Measurements from ENCODE around the gene GPR34.
"Not testable (repeated sequence)": the region's sequence is repeated elsewhere in the genome, so short reads cannot be mapped to it uniquely, and the experiment has no call there.

GPR34 gene

DNA sequence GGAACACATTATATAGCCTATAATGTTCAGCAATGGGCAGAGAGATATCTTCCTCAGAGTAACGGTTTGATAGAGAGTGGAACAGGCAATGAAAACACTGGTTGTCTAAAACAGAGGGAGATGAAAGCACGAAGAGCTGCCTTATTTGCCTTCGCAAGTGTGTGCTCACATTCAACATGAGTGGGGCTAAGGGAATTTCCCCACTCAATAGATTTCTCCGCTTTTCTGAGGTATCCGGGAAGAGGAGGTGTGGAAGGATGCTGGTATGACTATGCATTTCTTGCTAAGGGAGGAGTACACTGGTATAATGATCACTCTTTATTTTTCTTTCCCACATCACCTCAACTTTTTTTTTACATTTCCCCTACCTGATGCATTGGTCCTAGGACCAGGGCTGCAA is 27.4 kb downstream of the GPR34 start:
- Mint-ChIP-seq H3K4me1 (peaks cover 51% of the 10 kb centered on the region), H3K9me3 (peaks cover 8 to 12% of the 10 kb centered on the region in 2 donors), H3K27me3 (no peaks in the 10 kb centered on the region), H3K27ac (no peak overlapping the region), H3K4me3 (peak overlapping the region in 1 of 2 donors; percentile 22)
- ATAC-seq = no peak
- DNase-seq = no peak

DNA sequence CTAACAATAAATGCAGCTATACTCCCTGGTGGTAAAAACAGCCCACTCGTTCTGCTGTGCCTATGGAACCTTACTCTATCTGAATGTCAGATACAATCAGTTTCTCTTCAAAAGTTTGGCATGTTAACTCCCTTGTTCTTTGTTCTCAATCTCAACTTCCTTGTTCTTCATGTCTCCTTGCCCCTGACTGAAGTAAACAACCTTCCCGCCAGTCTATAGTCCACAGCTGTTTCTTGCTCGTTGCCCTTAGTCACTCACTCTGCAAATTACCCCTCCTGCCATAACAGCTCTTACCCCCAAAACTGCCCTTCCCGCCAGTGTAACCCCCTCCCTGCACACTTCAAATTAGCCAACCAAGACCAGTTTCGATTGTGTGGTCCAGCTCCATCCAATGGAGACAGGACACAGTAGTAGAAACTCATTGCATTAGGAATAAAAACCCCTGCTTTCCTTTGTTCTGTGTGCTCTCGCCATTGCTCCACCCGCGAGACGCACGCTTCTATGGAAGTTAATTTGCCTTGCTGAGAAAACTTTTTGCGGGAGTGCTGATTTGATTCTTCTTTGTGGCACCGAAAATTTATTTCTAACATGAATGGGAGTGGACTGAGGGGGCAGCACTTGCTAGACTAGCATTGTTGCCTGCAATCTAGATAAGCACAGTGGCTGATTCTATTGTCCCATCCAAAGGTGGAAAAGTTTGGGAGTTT is 28.1 kb downstream of the GPR34 start:
- no peak for DNase-seq
- H3K27me3 Mint-ChIP-seq = no peaks in the 10 kb centered on the region
- ATAC-seq = no peak
- H3K4me3 Mint-ChIP-seq = no peak overlapping the region
- no peak overlapping the region for H3K27ac Mint-ChIP-seq
- peaks cover 8 to 12% of the 10 kb centered on the region in 2 donors for H3K9me3 Mint-ChIP-seq
- H3K4me1 Mint-ChIP-seq = peaks cover 51% of the 10 kb centered on the region

DNA sequence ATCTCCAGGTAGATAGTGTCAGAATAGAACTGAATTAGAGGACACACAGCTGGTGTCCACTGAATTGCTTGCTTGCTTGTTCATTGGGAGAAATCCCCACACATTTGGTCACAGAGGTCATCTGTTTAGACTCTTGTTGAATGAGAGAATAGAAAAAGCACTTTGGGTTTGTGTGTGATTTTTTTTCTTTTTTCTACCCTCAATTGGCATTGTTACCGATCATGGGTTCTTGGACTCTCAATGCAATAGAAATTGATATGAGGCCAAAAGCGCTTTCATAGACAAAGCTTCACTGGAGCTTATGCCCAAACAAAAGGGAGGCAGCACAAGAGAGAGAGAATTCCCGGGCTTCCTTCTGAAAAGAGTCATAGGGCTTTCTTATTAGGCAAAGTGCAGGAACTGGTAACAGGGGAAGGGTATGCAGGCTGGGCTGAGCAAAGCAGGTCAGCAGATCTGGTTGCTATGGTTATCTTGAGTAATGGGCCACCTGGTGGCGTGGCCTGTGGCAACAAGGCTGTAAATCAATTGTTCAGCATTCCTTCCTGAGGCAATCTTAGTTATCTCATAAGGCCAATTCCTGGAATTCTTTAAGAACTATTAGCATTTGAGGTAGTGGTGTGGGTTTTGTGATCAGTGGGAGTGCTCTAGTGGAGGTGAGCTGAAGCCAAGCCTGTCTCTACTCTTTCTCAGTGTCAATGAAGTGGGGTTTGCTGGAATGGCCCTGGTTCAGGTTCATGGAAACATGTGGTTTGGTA is 29.9 kb downstream of the GPR34 start:
- H3K4me1 Mint-ChIP-seq = peaks cover 56% of the 10 kb centered on the region

DNA sequence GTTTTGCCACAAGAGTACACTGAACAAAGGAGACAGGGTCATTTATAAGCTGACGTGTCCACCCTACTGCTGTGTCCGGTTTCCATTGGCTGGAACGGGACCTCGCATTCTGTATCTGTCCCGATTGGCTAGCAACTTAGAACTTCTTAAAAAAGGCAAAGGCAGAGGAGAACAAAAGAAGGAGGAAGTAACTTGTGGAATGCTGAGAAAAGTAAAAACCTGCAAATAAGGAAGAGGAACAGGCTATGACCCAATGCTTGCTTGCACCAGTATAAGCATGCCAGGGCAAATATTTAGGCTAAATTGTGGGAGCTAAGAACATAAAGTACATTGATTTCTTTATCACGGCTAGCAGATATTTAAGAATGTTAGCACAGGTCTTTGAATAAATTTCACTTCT is 30.8 kb downstream of the GPR34 start:
- Mint-ChIP-seq H3K4me3 (peak overlapping the region in 1 of 2 donors; percentile 9), H3K4me1 (peaks cover 51% of the 10 kb centered on the region), H3K9me3 (peaks cover 8 to 12% of the 10 kb centered on the region in 2 donors)
- not testable (repeated sequence) for H3K27ac Mint-ChIP-seq, DNase-seq, ATAC-seq, H3K27me3 Mint-ChIP-seq

More for the DNA sequence above, 29.9 kb downstream of the GPR34 start:
- no peak overlapping the region for H3K4me3 Mint-ChIP-seq
- H3K9me3 Mint-ChIP-seq = peaks cover 8 to 12% of the 10 kb centered on the region in 2 donors
- no peak for DNase-seq
- H3K27me3 Mint-ChIP-seq = no peaks in the 10 kb centered on the region
- no peak overlapping the region for H3K27ac Mint-ChIP-seq
- no peak for ATAC-seq

DNA sequence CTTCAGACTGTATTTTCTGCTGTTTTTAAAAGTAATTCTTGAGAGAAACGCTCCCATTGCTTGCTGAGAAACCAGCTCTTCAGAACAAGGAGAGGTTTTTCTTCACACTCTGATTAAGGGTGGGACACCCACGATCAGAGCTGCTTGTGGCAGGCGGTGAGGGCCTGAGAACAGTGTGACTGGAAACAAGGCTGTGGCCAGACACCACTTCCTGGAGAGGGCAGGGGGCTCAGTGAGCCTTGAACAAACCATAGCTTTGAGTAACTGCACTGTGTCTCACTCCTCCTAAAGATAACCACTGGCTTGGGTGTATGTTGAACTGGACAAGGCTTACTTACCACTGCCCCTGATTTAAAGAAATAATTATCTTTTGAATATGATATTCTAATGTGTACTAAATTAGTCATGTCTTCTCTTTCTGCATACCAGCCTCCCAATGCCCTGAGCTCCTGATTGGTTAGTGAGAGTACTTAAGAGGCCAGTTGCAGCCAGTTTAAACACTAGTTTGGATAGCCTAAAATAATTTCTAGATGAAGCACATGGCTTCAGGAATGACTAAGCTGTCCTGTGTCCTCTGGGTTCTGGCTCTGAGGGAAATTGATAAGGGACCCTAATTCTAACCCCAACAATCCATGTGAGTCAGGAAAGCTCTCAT is 31.5 kb downstream of the GPR34 start:
- ATAC-seq = peak; percentile 95
- peak; percentile 55 to 77 for DNase-seq
- H3K27ac Mint-ChIP-seq = peak overlapping the region in 1 of 2 donors; percentile 19
- H3K9me3 Mint-ChIP-seq = peaks cover 8 to 12% of the 10 kb centered on the region in 2 donors
- peaks cover 51% of the 10 kb centered on the region for H3K4me1 Mint-ChIP-seq
- no peaks in the 10 kb centered on the region for H3K27me3 Mint-ChIP-seq
- no peak overlapping the region for H3K4me3 Mint-ChIP-seq

DNA sequence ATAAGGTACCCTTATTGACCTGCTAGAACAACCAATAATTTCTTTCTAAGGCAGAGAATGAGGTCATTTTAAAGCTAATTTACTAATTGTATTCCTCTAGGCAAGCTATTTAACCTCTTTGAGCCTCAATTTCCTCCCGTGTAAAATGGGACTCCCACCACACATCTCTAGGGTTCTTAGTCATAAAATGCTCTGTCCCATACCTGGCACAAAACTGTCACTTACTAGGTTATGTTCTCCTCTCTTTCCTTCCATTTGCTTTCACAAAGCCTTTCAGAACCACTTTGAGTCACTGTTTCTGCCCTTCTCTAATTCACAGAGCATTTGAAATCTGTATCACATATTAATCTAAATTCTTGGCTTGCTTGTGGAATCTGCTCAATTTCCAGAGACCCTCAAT is 32.8 kb downstream of the GPR34 start:
- Mint-ChIP-seq H3K27me3 (no peaks in the 10 kb centered on the region), H3K4me3 (peak overlapping the region in 1 of 2 donors; percentile 40), H3K9me3 (peaks cover 8 to 10% of the 10 kb centered on the region in 2 donors), H3K27ac (peak overlapping the region; percentile 85 to 87), H3K4me1 (peaks cover 40% of the 10 kb centered on the region)
- peak; percentile 71 for ATAC-seq
- no peak for DNase-seq

DNA sequence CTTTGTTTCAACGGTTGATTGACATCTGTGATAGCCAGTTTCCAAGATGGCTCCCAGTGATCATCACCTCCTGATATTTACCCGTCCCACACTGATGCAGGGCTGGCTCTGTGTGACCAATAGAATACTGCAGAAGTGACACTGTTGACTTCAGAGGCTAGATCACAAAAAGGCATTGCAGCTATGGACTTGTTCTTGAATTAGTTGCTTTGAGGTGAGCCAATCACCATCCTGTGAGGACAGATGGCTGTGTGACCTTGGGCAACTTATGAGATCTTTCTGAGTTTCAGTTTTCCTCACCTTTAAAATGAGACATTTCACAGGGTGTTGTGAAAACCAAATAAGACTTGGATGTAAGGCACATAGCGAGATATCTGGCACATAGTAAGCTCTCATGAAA is 33.4 kb downstream of the GPR34 start:
- peak overlapping the region in 1 of 2 donors; percentile 4 for H3K27ac Mint-ChIP-seq
- peak overlapping the region; percentile 10 to 40 for H3K4me3 Mint-ChIP-seq
- no peaks in the 10 kb centered on the region for H3K27me3 Mint-ChIP-seq
- peak; percentile 31 for ATAC-seq
- peaks cover 37% of the 10 kb centered on the region for H3K4me1 Mint-ChIP-seq
- H3K9me3 Mint-ChIP-seq = peaks cover 3% of the 10 kb centered on the region in 2 donors
- DNase-seq = no peak

DNA sequence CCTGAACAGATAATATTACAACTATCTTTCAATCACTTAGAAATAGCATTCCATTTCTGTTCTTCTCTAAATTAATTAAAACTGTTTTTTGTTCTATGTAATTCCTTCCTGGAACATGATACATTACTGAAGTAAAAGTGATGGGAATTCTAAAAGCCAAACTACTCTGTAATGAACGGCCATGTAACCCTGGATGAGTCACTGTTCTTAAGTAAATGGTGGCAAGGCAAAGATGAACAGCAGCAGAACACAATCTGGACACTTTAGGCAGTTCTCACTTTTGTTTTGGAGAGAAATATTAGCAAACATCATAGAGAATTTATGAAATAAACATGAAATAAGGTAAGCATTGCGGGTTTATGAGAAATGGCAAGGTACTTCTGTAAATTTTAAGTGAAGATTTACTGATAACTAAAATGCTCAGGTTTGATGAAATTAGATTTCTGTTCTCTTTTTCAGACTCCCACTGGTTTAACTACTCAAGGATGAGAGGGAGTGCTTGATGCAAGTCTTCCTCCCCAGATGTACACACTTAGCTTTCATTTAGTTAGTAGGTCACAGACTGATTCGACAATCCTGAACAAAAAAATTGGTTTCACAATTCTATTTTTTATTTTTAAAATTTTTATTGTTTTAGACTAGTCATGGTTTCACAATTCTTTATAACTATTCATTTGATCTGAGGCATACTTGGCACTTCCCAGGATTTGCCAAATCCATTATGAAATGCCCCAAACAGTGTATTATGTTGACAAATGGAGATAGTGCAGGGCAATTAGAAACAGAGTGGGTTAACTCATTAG is 34.2 kb downstream of the GPR34 start:
- no peak for ATAC-seq
- DNase-seq = no peak
- peak overlapping the region in 1 of 2 donors; percentile 15 for H3K4me3 Mint-ChIP-seq
- H3K4me1 Mint-ChIP-seq = peaks cover 42% of the 10 kb centered on the region
- no peaks in the 10 kb centered on the region for H3K27me3 Mint-ChIP-seq
- H3K27ac Mint-ChIP-seq = peak overlapping the region in 1 of 2 donors; percentile 57
- H3K9me3 Mint-ChIP-seq = no peaks in the 10 kb centered on the region

DNA sequence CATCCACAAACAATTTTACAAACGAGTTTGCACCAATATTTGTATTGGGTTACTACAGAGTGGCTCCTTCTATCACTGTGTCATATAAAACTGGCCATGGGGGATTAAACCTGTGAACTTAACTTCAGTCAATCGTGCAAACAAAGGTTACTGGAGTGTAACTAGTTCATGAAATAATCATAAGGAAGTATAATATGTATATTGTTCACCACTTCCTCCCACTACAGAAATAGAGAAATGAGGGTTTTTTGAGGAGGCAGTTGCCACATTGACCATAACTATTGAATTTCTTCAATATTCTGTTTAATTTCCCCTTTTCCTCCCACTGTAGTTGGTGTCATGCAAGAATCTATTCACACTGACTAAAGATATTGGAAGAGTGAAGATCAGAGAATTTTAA is 35.1 kb downstream of the GPR34 start, which contains the start of gene GPR82:
TSS of gene GPR82 (plus strand) at position 356 of the 400 bp plus-strand sequence. CDS start 2,846 bp downstream, outside the sequence.
- peak within 1 kb of the TSS; percentile 31 to 49 for H3K4me3 Mint-ChIP-seq
- ATAC-seq (peak; percentile 29), DNase-seq (no peak)
- peaks cover 42% of the 10 kb centered on the region for H3K4me1 Mint-ChIP-seq
- no peak within 1 kb of the TSS for H3K27ac Mint-ChIP-seq
- H3K9me3 Mint-ChIP-seq = no peaks in the 10 kb centered on the region
- no peaks in the 10 kb centered on the region for H3K27me3 Mint-ChIP-seq

DNA sequence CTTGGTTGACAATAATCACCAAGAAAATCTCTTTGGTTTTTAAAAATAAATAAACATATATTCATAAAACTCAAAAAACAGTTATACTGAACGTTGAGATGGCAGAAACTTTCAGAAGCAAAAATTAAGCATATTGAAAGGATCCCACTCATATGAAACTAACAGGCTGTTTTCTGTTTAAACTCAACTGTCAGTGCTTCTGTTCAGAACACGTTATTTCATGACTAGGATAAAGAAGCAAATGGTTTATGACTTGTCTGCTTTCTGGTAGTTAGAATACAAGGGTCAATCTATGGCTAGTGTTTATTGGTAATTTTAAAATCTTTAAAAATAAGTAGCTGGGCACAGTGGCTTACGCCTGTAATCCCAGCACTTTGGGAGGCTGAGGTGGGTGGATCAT is 39.4 kb downstream of the GPR34 start:
- Mint-ChIP-seq H3K4me1 (peaks cover 16% of the 10 kb centered on the region), H3K9me3 (no peaks in the 10 kb centered on the region), H3K4me3 (peak overlapping the region in 1 of 2 donors; percentile 22), H3K27ac (no peak overlapping the region), H3K27me3 (no peaks in the 10 kb centered on the region)
- no peak for ATAC-seq
- no peak for DNase-seq

DNA sequence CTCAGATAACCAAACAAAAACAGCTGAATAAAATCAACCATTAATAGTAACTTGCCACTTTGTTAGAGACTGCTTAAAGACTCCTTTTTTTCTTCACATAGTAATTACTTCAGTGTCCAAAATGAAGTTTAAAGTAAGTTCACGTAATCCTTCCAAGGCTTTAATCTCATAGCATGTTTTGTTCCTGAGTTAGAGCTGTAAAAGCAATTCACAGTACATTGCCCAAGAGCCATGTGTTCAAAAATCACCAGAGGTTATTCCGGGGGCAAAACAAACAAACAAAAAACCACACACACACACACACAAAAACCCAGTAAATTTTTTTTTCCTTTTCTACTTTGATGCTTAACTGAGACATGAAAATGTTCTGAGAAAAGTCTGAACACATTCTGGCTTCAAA is 41.3 kb downstream of the GPR34 start:
- Mint-ChIP-seq H3K9me3 (no peaks in the 10 kb centered on the region), H3K27ac (no peak overlapping the region), H3K4me3 (no peak overlapping the region), H3K27me3 (no peaks in the 10 kb centered on the region), H3K4me1 (peaks cover 26% of the 10 kb centered on the region)
- ATAC-seq = no peak
- no peak for DNase-seq

DNA sequence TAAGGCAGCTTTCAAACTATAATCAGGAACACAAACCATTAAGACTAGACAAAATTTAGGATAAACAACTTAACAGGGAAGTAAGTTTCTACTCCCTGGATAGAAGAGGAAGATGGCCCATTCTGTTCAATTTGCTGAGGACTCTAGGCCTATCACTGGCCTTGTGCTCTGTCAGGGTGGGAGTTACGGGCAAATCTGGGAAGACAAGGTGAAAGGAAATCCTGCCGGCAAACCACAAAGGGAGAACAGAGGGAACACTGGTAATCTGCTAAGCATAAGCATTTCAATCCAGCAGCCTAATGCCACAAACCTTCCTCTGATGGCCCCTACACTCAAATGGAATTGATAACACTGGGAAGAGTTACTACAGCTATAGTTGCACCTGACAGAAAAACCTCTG is 43.5 kb downstream of the GPR34 start:
- Mint-ChIP-seq H3K4me1 (peaks cover 38% of the 10 kb centered on the region), H3K27ac (peak overlapping the region in 1 of 2 donors; percentile 54), H3K9me3 (no peaks in the 10 kb centered on the region), H3K27me3 (no peaks in the 10 kb centered on the region), H3K4me3 (no peak overlapping the region)
- no peak for ATAC-seq
- DNase-seq = no peak

DNA sequence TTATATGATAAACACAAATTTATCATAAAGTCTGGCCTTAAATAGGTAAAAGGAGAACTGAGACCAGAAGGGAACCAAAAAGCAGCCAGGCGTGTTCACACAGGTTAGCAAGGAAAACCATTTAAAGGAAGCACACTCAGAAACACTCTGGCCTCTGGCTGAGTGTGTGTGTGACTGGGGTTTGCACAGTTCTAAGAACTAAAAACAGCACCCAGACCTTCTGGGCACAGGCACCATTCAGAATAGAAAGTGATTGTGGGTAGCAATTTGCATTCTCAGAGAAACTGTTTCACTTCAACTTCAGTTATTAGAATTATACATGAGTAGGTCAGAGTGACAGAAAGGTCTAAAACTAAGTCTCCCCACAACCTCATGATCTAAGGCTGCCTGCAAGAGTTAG is 45.2 kb downstream of the GPR34 start:
- no peaks in the 10 kb centered on the region for H3K27me3 Mint-ChIP-seq
- peak overlapping the region; percentile 68 to 76 for H3K4me3 Mint-ChIP-seq
- DNase-seq = peak; percentile 6 to 32
- H3K4me1 Mint-ChIP-seq = peaks cover 34% of the 10 kb centered on the region
- ATAC-seq = peak; percentile 93
- no peaks in the 10 kb centered on the region for H3K9me3 Mint-ChIP-seq
- peak overlapping the region in 1 of 2 donors; percentile 67 for H3K27ac Mint-ChIP-seq

DNA sequence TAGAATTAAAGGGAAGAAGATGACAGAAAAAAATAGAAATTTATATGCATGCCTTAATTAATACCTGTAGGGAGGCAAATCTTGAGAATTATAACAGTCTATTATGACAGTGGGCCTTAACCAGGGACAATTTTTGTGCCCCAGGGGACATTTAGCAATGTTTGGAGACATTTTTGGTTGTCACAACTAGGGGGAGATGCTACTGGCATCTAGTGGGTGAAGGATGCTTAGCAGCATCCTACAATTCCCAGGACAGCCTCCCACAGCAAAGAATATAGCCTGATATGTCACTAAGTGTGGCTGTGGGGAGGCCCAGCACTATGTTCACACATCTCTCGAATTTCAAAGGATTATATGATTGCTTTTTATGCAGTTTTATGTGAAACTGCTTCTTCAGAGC is 45.8 kb downstream of the GPR34 start:
- H3K9me3 Mint-ChIP-seq = no peaks in the 10 kb centered on the region
- H3K4me3 Mint-ChIP-seq = peak overlapping the region; percentile 68 to 76
- H3K4me1 Mint-ChIP-seq = peaks cover 34% of the 10 kb centered on the region
- peak; percentile 46 for ATAC-seq
- H3K27me3 Mint-ChIP-seq = no peaks in the 10 kb centered on the region
- H3K27ac Mint-ChIP-seq = peak overlapping the region in 1 of 2 donors; percentile 67
- peak in 1 of 2 donors; percentile 11 for DNase-seq

DNA sequence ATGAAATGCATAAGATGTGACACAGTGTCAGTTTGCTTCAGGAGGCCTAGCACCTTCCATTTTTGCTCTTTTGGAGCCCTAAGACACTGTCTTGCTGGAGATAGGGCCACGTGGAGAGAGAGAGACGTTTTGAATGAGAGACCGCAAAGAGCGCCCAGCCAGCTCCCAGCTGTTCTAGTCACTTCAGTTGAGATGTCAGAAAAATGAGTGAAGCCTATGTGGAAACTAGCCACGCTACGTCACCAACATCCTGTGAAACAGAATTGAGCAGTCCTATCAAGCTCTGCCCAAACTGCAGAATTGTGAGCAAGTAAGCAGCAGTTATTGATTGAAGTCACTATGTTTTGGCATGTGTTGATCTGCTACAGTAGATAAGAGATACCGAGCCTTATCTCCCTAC is 48.3 kb downstream of the GPR34 start:
- H3K9me3 Mint-ChIP-seq = no peaks in the 10 kb centered on the region
- DNase-seq (peak; percentile 7 to 38), ATAC-seq (peak; percentile 84)
- H3K4me1 Mint-ChIP-seq = peaks cover 45% of the 10 kb centered on the region
- H3K4me3 Mint-ChIP-seq = peak overlapping the region; percentile 32 to 44
- H3K27me3 Mint-ChIP-seq = no peaks in the 10 kb centered on the region
- H3K27ac Mint-ChIP-seq = peak overlapping the region in 1 of 2 donors; percentile 91

Measured in stimulated activated naive CD8-positive, alpha-beta T cell treated with anti-CD3 and anti-CD28 coated beads, Interleukin-15, amount 100 ng/mL, for 72 hours (primary cell).